EH (cell line): ENCODE measurements around the gene CIROP.
A peak's percentile ranks its signal among the peaks of the same experiment; 100 is the strongest.

Experiments used
- DNase-seq: peaks from one replicate; pipeline ENCODE4 v3.0.0-alpha.2; 2015; ENCODE audit warnings: low read depth

Gene CIROP

DNA sequence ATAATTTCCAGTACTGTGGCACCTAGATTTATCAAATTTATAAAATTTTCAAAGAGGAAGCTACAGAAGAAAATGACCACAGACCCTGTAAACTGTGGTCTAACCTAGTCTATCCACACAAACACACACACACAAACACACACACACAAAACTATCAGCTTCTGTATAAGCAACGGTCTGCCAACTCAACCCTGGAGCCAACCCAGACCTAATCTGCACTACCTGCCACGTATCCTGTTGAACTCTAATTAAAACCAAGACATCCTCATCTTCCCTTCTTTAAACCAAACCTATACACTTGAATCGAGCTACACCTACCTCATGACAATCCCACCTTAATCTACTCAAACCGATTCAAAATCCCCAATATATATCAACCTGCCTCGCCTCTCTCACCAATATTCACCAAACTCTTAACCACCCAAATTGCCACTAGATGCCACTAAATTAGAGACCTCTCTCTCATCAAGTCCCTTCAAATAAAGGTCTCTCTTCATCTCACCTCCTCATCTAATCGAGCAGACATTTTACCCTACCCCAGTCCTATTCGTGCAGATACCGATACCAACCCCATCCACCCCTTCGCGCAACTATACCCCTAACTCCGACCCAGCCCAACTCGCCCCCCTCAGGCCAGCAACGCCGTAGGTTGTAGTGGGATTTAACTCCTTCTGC lies 10.7 kb downstream of the CIROP start:
- no peak for DNase-seq

GRCh38 chr14:23093526-23093925 lies 11.3 kb downstream of the CIROP start:
- DNase-seq, result no peak

GRCh38 chr14:23093104-23093503 lies 11.7 kb downstream of the CIROP start:
- no peak for DNase-seq

GRCh38 chr14:23091294-23092225 lies 13.2 kb downstream of the CIROP start:
- no peak for DNase-seq

- DNase-seq, result no peak
Observed at GRCh38 chr14:23090254-23090636, 14.5 kb downstream of the CIROP start.

- DNase-seq, result no peak
Observed at GRCh38 chr14:23089498-23090253, 15.1 kb downstream of the CIROP start.

DNA sequence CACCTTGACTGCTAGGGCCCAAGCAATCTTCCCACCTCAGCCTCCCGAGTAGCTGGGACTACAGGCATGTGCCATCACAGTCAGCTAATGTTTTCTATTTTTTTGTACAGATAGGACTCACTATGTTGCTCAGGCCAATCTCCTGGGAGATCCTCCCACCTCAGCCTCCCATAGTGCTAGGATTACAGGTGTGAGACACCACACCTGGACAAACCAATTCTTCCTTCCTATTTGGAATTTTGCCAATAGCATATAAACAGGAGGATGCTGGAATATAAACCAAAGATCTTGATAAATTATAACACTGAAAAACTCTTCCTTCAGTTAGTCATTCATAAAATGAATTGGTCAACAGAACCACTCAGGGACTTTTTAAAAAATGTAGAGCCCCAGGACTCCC lies 18.2 kb downstream of the CIROP start:
- no peak for DNase-seq

DNA sequence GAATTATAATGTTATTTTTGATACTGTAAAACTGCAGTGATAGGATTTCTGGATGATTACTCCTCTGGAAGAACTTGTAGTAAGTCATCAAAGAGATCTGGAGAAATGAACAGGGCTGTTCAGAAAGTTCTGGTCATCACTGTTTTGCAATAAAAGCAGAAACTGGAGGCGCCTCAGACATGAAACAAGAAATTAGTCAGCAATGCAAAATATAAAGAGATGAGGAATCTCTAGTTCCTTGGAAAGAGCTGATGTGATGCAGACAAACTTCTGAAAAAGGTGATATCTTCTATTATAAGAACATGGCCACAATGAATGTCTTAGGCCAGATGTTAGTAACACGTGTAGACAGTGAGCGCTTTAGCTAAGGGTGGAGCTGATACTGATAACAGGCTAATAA lies 19.3 kb downstream of the CIROP start:
- DNase-seq, result no peak

DNA sequence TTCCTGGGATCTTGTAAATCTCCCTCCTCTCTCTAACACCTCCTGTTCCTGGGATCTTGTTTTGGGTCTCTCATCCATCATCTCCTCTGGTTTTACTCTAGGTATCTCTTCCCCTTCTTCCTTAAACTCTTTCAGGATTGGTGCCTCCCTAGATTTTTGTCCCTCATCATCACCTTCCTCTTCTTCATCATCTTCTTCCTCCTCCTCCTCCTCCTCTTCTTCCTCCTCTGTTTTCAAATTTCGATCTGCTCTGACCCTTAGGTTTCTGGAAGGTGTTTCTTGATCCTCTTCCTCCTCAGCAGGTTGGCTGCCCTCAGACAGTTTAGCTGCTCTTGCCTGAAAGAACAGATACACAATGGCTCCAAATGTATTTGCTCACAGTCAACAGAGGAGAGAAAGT lies 24.3 kb downstream of the CIROP start:
- DNase-seq, result no peak

GRCh38 chr14:23079716-23080115 lies 25.1 kb downstream of the CIROP start:
- peak; percentile 82 for DNase-seq

DNA sequence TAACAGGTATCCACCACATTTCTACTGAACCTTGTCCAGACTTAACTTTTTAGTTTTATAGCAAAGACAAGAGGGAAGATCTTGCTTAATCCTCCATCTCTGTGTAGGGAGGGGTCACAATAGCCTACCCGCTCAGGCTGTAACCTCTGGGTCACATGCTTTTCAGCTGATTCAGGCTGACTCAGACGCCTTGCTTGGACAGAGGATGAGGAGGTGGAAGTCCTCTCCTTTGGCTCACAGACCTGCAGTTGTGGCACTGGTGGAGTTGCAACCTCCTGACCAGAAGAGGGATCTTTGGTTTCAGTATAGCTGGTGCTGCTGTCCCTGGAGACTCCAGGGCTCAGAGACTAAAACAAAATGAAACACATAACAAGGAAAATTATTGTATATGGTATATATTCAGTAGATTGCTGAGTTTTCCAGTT lies 26.1 kb downstream of the CIROP start:
- DNase-seq, result peak; percentile 99

DNA sequence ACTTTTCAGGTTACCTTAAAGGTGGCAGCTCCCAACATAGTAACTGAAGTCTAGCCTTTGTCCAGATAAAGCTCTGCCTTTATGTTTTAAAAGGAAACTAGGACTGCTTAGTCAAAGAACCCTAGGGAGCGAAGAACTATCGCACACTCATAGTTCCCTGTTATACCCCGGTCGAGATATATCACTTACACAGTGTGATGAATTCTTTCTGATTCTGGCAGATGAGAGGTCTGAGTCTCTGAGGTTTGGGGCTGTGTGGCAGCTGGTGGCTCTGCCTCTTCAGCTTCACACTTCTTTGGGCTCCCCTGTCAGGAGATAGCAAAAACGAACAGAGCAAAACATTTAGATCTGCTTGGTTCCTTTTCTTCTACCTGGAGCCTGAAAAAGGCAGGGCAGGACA lies 26.8 kb downstream of the CIROP start:
- no peak for DNase-seq

- peak; percentile 55 for DNase-seq
Observed at GRCh38 chr14:23076785-23077408, 27.9 kb downstream of the CIROP start.

GRCh38 chr14:23074906-23075305 lies 29.9 kb downstream of the CIROP start:
- DNase-seq, result no peak

DNA sequence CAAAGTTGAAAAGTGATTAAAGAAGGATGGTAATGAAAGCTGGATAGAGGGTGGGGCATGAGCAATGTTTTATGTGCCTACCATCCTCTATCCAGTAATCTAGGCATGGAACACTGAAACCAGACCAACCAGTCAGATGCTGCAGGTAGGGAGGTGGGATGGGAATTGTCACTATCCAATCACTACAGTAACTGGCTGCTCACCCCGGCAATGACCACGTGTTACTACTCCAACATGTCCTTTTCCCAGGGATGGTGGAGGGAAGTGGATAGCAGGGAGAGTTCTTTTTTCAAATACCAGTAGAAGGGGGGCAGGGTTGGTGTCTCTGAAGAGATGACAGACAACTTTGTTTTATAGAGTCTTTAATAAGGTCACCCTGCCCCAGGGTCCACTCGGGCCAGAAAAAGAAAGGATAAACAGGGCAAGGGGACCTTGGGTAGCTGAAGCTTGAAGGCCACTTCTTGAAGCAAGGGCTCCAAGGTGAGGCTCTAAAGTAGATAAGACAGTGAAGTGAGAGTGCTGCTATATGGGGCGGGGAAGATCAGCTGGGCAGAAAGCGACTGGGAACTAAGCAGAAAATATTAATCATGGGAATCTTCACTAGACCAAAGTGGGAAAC lies 32.8 kb downstream of the CIROP start:
- peak; percentile 33 for DNase-seq

DNA sequence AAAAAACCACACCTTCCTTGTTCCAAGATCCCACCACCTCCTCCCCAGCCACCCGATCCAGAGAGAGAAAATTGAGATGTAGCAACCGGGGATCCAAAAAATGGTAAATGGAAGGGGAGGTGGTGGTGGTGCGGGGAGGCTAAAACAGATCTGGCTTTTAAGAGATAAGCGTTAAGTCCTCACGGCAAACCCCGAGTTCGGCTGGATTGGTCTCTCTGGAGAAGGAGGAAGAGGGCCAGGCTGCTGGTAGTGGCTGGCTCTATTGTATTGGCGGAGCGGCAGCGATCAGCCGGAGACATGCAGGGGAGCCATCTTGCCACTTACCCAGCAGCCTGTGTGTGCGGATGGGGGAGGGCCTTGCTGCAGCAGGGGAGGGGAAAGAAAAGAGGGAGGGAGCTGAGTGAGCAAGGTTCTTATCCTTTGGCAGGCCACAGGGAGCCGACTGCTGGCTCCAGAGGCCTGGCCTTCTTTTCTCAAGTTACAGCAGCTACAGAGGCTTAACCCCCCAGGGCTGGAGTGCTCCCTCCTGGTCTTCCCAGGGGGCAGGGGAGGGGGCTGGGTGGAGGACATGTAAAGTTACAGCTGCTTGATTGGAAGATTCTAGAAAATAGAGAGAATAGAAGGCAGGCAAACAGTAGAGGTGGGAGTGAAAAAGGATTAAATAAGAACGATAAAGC lies 33.4 kb downstream of the CIROP start:
- peak; percentile 93 for DNase-seq

DNA sequence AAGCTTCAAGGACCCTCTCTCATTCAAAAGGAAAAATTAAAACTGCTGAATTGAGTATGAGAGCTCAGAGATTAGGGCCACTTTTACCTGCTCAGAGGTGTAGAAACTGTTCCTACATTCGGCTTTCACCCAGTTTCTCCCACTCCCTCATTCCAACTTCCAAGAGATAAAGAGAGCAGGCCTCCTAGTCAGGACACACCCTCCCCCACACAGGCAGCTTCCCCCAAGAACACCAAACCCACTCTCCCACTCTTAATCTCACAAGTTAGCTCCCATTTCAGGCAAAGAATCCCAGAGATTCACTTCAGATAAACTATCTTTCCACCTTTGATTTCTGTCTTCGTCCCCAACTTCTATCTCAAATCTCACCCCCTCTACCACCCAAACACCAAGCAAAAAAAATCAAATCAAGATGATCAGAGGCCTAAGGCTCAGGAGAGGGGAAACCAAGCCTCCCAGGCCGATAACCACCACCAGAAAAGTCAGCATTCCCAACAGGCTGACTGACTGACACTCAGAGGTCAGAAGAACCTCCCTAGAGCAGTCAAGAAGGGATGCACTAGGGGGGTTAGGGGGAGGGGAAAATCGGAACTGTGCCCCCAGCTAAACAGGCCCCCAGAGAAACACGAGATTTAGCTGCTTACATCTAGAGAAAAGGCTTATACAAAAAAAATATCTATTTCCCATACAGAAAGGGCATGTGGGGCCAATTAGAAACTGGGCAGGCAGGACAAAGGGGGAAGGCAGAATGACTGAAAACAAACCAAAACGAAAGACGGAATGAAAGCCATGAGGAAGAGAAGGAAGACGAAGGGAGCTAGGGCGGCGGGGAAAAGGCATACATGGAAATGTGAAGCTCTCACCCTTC lies 34.3 kb downstream of the CIROP start:
- DNase-seq, result peak; percentile 28

DNA sequence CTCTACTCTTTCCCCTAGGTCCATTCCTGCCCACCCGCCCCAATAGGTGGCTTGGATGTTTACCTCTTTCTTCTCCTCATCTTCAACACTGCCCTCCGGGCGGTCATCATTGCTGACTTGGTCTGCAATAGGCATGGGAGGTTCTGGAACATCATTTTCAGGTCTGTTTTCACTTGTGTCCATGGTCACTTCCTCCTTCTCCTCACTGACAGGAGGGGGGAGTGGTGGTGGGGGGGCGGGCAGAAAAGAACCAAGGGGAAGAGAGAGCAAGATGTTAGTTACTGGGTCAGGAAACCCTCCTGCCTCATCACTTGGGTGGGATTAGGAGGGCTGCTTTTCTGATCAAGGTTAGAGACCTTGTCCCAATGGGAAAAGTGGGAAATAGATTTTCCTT lies 35.4 kb downstream of the CIROP start:
- no peak for DNase-seq

- DNase-seq, result peak; percentile 93
Observed at GRCh38 chr14:23068789-23069412, 35.9 kb downstream of the CIROP start.
